Smooth muscle cell (in vitro differentiated cells): Measurements from ENCODE around the gene POU2F1. TPM values are rescaled to one million over a fixed set of nuclear protein-coding genes. Genes with fewer than 3 reads are reported as not detected.

Experiments used
- DNase-seq: peaks from one replicate; lab custom pipeline; 2025; ENCODE audit not compliant: unreplicated experiment; lab: John Stamatoyannopoulos, UW
- H2AFZ ChIP-seq: fragments of 200-600 bp; sonication (generic); 2 replicates; pipeline ENCODE4 v1.6.0; 2016; ENCODE audit warnings: antibody characterized with exemption, low read depth, mild to moderate bottlenecking
- H3F3A ChIP-seq: fragments of 200-600 bp; sonication (generic); 2 replicates; pipeline ENCODE4 v1.6.0; 2017; ENCODE audit warnings: antibody characterized with exemption, low read depth
- H3K27ac ChIP-seq: fragments of 200-600 bp; sonication (generic); 2 replicates; pipeline ENCODE4 v1.5.1; 2016; ENCODE audit warnings: low read depth, mild to moderate bottlenecking
- H3K27me3 ChIP-seq: fragments of 200-600 bp; sonication (generic); 2 replicates; pipeline ENCODE4 v1.6.1; 2016; ENCODE audit warnings: low read depth, mild to moderate bottlenecking
- H3K36me3 ChIP-seq: fragments of 200-600 bp; sonication (generic); 2 replicates; pipeline ENCODE4 v1.5.1; 2016; ENCODE audit warnings: low read depth
- H3K4me1 ChIP-seq: fragments of 200-600 bp; sonication (generic); 2 replicates; pipeline ENCODE4 v1.5.1; 2016; ENCODE audit warnings: low read depth
- H3K4me2 ChIP-seq: fragments of 200-600 bp; sonication (generic); 2 replicates; pipeline ENCODE4 v1.6.0; 2016; ENCODE audit warnings: mild to moderate bottlenecking
- H3K4me3 ChIP-seq: fragments of 200-600 bp; sonication (generic); 2 replicates; pipeline ENCODE4 v1.5.1; 2016; ENCODE audit warnings: mild to moderate bottlenecking
- H3K79me2 ChIP-seq: fragments of 200-600 bp; sonication (generic); 2 replicates; pipeline ENCODE4 v1.6.0; 2016; ENCODE audit warnings: low read depth, mild to moderate bottlenecking
- H3K9ac ChIP-seq: fragments of 200-600 bp; sonication (generic); 2 replicates; pipeline ENCODE4 v1.6.0; 2016; ENCODE audit warnings: low read depth
- H3K9me3 ChIP-seq: fragments of 200-600 bp; sonication (generic); replicated peaks from 2 replicates; pipeline ENCODE4 v1.5.1; 2016; ENCODE audit warnings: low read depth
- H4K20me1 ChIP-seq: fragments of 200-600 bp; sonication (generic); 2 replicates; pipeline ENCODE4 v1.6.0; 2016; ENCODE audit warnings: low read depth
- CTCF ChIP-seq: fragments of 200-600 bp; sonication (generic); IDR thresholded peaks from 2 replicates; pipeline ENCODE4 v1.5.1; 2017; ENCODE audit warnings: borderline replicate concordance, mild to moderate bottlenecking, antibody characterized with exemption; ENCODE audit not compliant: insufficient read depth, poor library complexity, severe bottlenecking
- WGBS: methylation state at CpG from one replicate; pipeline ENCODE4 v1.1.7; 2016; ENCODE audit warnings: low lambda C conversion rate; 5-methylcytosine and 5-hydroxymethylcytosine counted together
- polyA plus RNA-seq: library from polyadenylated mRNA; unstranded; fragments of >200 nt; fragmentation: Nextera tagmentation; extraction: Ambion mirVana; gene quantifications from 2 replicates; pipeline ENCODE4 v1.2.1, GENCODE V29; 2016
- total RNA-seq: library from RNA; depleted of rRNA; stranded (reverse); fragments of >200 nt; gene quantifications from 2 replicates; pipeline ENCODE4 v1.2.3, GENCODE V29; 2014

Gene POU2F1
- total and polyA plus RNA-seq, 2 experiments from 2014 or later, result 5.3 to 15.6 TPM

GRCh38 chr1:167456524-167456923, 235.8 kb downstream of the POU2F1 start:
- no peaks in the 10 kb centered on the region for H4K20me1 ChIP-seq
- H3K36me3 ChIP-seq, result no peaks in the 10 kb centered on the region
- 94% methylated on average over 5 of the region's 5 CpGs for WGBS
- H3K4me1 ChIP-seq, result peaks cover 7% of the 10 kb centered on the region
- no peak overlapping the region for H3K4me3 ChIP-seq
- H3K9ac ChIP-seq, result no peak overlapping the region
- H2AFZ ChIP-seq, result no peak overlapping the region
- no peak overlapping the region for H3K27ac ChIP-seq
- H3K27me3 ChIP-seq, result peaks cover 13% of the 10 kb centered on the region
- no peaks in the 10 kb centered on the region for H3F3A ChIP-seq
- no peak for DNase-seq
- no peaks in the 10 kb centered on the region for H3K79me2 ChIP-seq
- H3K9me3 ChIP-seq, result no peaks in the 10 kb centered on the region
- H3K4me2 ChIP-seq, result peak overlapping the region; percentile 96
- no peak for TF ChIP-seq CTCF

- H3K79me2 ChIP-seq, result no peaks in the 10 kb centered on the region
- H3K4me1 ChIP-seq, result peaks cover 7% of the 10 kb centered on the region
- H3K27me3 ChIP-seq, result peaks cover 13% of the 10 kb centered on the region
- H3K4me3 ChIP-seq, result no peak overlapping the region
- no peak overlapping the region for H3K4me2 ChIP-seq
- H2AFZ ChIP-seq, result no peak overlapping the region
- TF ChIP-seq CTCF, result no peak
- no peaks in the 10 kb centered on the region for H4K20me1 ChIP-seq
- H3K9ac ChIP-seq, result no peak overlapping the region
- H3F3A ChIP-seq, result no peaks in the 10 kb centered on the region
- no peaks in the 10 kb centered on the region for H3K36me3 ChIP-seq
- DNase-seq, result no peak
- H3K9me3 ChIP-seq, result no peaks in the 10 kb centered on the region
- no peak overlapping the region for H3K27ac ChIP-seq
- 71% methylated on average over 8 of the region's 8 CpGs for WGBS
These were observed 236.2 kb downstream of the POU2F1 start for GRCh38 chr1:167456926-167457325.

GRCh38 chr1:167457936-167458584, 237.4 kb downstream of the POU2F1 start:
- no peak for DNase-seq
- Histone ChIP-seq H2AFZ (no peak overlapping the region), H3K4me2 (no peak overlapping the region), H3K4me3 (no peak overlapping the region), H3K79me2 (no peaks in the 10 kb centered on the region), H3K9me3 (no peaks in the 10 kb centered on the region), H3F3A (no peaks in the 10 kb centered on the region), H4K20me1 (no peaks in the 10 kb centered on the region), H3K36me3 (no peaks in the 10 kb centered on the region), H3K9ac (no peak overlapping the region), H3K4me1 (peaks cover 7% of the 10 kb centered on the region), H3K27me3 (peaks cover 13% of the 10 kb centered on the region), H3K27ac (no peak overlapping the region)
- 82% methylated on average over 11 of the region's 11 CpGs for WGBS
- no peak for TF ChIP-seq CTCF

- Histone ChIP-seq H3K9ac (no peak overlapping the region), H2AFZ (no peak overlapping the region), H4K20me1 (no peaks in the 10 kb centered on the region), H3K36me3 (no peaks in the 10 kb centered on the region), H3K27me3 (peaks cover 2% of the 10 kb centered on the region), H3K4me2 (no peak overlapping the region), H3K4me3 (no peak overlapping the region), H3K79me2 (no peaks in the 10 kb centered on the region), H3K9me3 (no peaks in the 10 kb centered on the region), H3F3A (no peaks in the 10 kb centered on the region), H3K4me1 (peaks cover 15% of the 10 kb centered on the region), H3K27ac (no peak overlapping the region)
- no peak for TF ChIP-seq CTCF
- no peak for DNase-seq
- WGBS, result 94% methylated on average over 14 of the region's 14 CpGs
These were observed 240.2 kb downstream of the POU2F1 start for GRCh38 chr1:167460836-167461235.
